ENCODE results near the gene IQCB1.

DNA sequence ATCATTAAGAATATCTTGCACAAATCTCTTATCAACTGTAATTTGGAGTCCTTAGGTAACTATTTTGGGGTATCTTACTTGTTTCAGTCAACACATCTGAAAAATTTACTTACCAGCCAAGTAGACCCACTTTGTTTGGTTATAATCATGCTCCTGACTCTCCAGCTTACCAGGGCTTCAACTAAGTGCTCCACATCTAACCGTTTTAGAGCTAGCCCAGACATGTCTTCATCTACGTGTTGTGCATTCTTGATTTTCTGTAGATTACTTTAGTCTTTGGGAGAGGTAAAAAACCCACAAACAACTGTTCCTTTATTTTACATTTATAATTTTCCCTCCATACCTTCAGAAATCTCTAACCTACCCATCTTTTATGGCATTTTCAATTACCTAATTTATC lies 17.4 kb upstream of the IQCB1 start:
- TF ChIP-seq CTCF (conservative IDR thresholded peaks at IDR 0.05; ENCODE audit: low read depth, low read length) (no peak), EZH2 (IDR thresholded peaks at IDR 0.05; ENCODE audit: borderline replicate concordance, low read depth, low read length, poor library complexity, severe bottlenecking) (no peak)

Measured in A673 (cell line).